Stromal cell of bone marrow (primary cell): ENCODE measurements around the gene GBX2.

ENCODE experiments used
- DNase-seq: peaks from one replicate; pipeline ENCODE4 v3.0.0-alpha.2; 2012; ENCODE audit warnings: low read depth

Gene GBX2

DNA sequence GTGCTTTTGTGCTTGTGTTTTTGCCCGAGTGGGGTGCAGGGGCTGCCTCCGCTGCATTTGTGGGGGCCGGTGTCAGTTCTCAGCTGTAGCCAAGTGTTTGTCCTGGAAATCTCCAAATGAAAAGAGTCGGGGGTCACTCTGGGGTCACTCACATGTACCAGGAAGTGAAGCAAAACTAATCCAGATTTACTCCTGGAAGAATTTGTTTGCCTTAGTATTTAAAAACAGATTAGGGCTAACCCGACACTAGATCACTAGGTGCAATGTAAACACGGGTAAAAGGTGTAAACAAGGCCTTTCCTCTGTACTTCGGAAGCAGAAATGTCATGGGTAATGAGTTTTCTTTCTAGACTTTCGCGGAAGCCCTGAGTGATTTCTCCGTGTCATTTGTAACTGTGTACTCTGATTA, 50.3 kb downstream of the GBX2 start:
- DNase-seq, result no peak

DNA sequence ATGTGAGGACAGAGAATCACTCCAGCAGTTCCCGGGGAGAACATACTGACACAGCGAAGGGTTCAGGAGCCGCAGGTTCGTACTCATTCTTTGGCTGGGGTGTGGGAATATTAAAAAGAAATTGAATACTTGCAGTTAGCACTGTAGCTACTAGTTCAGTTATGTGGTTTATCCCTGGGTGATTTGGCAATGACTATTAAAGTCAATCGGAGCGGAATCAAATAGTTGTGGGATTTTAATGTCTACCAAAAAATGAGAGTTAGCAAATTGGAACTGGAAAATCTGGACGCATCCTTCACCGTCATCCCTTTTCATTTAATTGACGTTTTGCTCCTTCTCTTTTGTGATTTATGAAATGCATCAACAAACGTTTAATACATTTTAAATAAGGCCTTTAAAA, 50.8 kb downstream of the GBX2 start:
- DNase-seq, result no peak
